LoVo (cell line): Measurements from ENCODE around the gene CERS3.
A peak's percentile ranks its signal among the peaks of the same experiment; 100 is the strongest.

Experiments
- DNase-seq: peaks from one replicate; pipeline ENCODE4 v3.0.0-alpha.2; 2016; ENCODE audit warnings: low spot score

CERS3 gene

DNA sequence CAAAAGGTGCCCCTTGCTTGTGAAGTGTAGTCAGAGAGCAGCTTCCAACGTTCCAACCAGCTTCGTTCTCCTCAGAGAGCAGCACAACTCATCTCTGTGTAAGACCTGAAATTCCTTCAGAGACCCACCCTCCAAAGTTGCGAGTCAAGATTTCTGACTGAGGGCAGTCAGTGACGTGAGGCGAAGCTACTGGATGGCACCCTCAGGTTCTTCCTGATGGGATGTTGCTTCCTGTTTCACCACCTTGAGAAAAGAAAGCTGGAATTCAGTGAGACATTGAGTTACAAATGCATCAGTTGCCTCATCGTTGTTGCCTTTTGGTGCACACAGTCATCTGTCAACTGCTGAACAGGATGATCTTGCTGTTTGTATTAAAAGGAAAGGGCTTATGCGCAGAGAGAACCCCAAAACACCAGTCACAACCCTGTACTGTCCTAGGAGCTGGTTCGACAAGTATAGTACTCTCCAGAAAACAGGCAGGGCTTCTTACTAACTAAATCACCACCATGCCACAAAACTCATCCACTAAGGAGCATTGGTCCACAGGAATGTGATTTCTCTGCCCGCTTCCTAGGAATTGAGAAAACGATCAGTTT is at the start of gene CERS3:
CERS3 (minus strand) TSS at position 118 of the 596 bp plus-strand sequence. CDS start 27,101 bp downstream, outside the sequence.
- DNase-seq: no peak

DNA sequence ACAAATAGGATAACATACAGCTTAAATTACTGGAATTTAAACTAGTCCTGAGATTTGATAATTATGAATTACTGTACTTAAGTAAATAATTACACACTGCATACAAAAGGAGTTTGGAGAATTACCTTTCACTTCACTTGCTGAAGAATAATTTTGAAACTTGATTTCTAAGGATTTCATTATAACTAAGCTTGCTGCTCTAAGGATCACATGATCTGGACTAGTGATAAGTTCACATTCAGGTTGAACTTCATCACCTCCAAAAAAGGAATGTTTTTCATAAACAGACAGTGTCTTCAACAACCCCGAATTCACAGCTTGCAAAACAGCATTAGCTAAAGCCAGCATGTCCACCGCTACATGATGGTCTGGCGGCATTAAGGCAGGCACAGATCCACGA is 44.8 kb upstream of the CERS3 start:
- no peak for DNase-seq

DNA sequence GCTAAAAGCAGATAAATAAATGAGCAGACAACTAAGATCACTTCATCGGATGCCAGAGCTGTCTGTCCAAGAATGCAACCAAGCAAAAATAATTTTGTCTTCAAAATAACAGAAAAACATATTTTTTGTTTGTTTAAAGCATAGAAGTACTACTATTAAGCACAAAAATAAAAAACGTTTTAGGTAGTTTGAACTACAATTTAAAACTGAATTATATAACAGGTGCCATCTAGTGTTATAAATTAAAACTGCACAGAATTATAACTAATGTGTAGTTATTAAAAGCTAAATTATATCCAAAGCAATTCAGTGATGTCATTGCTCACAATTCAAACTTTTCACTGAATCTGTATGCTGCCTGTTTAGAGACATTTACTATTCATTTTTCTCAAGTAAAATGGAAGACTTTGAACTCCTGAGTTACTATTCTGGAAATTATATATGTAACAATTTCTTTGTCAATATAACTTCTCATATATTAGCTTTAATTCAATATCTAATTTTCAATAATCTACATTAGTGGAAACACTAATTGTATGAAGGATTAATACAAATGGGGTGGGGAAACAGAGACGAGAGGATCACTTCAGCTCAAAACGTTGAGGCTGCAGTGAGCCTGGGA is 43.7 kb upstream of the CERS3 start:
- peak; percentile 18 for DNase-seq

DNA sequence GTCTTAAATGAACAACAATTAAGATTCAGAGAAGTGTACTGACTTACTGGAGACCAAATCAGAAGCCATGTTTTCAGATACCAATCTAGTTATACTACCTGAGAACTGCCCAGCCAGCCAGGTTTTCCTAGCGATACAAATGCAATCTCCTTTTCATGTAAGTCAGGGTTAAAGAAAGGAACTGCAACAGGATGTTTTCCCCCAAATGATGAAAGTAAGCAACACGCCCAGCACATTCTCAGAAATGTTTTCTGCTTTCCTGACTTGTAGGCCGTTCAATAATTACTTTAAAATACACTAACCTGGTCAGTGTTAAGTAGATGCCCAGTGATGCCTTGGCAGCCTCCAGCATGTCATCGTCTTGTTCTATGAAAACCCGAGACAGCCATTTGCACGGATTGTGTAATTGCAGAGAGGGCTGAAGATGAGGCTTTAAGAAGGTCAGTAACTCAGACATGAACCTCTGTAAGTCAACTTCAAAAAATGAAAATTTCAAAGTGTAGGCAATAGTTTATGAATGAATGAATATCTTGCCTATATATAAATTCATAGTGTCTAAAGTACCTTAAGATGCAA is 42.9 kb upstream of the CERS3 start:
- no peak for DNase-seq

DNA sequence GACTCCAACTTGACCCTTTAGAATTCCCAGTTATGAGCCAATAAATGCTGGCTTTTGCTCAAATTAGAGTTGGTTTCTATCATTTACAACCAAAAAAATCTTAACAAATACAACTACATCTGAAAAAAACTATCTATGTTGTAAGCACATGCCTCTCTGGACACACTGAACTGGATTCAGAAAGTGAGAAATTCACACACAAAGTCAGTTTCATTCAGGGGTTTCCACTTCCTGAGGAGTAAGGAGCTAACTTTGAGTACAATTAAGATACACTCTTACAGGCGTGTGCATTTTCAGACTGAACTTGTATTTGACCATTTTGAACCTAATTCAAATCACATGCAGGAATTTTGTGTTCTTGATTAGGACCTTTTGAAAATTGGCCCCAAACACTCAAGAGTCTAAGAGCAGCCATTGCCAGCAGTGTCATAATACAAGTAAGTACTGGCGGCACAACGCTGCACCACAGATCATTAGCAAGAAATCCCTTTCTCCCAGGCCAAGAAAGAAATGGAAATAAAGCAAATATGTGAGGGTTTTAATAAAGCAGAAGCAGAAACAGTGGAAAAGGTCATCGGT is 42.1 kb upstream of the CERS3 start:
- DNase-seq: no peak

DNA sequence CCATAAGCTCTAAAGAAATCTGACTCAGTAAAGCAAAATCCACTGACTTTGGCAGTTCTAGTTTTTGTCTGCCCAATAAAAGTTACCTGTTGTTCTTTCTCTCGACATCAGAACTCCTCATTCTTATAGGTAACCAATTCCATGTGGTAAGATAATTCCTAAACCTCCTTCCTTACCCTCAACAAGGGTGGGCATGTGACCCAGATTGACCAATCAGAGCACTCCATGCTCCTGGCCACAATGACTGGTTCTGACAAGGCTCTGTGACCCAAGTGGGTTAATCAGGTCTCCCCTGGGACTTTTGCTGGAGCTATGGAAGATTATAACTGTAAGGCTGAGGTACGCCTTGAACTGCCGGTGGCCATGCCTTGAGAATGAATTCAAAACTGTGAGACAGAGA is 41.5 kb upstream of the CERS3 start:
- no peak for DNase-seq

DNA sequence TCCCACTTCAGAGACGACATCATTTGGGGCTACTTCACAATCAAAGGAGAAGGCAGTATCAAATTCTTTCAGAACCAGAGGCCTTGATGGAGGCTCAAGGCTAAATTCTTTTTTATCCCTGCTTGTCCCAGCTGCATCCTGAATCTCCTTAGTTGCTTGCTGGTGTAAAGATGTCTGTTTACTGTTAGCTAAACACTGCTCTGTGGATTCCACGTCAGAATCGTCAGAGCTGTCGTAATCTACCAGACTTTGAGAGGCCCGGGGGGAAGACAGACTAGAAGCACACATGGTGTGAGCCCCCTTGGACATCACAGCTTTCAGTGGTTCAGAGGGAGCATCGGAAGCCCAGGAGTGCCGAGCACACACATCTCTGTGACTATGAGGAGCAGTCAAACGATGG is 40.6 kb upstream of the CERS3 start:
- DNase-seq: no peak

DNA sequence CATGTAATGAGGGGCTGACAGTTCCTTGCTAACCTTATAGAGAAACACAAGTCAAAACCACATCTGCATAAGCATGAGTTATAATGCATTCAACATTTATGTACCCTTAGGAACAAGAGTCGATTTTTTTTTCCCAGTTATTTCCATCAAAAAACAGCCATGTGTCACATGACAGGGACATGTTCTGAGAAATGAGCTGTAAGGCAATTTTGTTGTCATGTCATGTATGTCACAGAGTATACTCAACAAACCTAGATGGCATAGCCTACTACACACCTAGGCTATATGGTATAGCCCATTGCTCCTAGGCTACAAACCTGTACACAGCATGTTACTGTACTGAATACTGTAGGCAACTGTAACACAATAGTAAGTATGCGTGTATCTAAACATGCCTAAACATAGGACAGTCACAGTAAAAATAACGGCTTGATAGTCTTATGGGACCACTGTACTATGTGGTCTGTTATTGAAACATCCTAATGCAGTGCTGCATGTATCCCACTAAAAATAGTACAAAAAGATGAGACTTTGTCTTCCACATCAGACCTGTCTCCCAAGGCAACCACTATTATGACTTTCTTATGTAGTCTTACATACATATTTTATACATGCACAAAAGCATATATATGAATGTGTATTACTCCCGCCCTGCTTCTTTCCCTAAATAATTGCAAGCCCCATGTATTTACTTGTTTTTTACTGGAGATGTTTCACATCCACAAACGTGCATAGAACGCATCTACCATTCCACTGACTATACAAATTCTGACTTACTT is 38.3 kb upstream of the CERS3 start:
- no peak for DNase-seq

DNA sequence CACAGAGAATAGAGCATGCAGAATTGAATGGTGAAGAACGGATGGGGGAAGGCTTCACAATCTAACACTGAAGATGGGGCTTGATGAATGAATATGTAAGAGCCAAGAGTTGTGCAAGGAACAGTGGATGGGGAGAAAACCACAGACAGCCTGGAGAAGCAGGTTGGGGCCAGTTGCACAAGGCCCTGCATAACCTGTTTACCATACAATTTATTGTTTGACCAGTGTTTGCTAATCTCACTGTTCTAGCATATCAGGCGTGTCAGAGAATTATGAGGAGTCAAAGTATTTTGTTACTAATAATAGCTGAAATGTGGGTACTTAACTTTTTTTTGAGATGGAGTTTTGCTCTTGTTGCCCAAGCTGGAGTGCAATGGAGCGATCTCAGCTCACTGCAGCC is 36.8 kb upstream of the CERS3 start:
- no peak for DNase-seq

DNA sequence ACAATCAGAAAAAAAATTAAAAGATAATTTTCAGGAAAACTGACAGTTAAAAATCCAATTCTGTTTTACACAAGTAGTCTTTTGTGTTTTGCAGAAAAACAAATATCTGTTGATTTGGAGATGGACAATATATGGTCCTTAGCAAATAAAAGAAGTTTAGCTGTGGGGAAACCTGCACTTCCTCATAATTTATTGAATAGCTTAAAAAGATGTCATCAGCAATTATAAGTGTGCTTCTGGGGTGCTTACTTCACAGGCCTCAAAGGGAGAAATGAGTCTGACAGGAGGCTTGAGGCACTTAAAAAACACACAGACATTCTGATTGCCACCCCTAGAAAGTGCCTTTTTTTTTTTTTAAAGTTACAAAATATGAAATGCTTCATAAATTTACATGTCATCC is 31.6 kb upstream of the CERS3 start:
- DNase-seq: no peak

DNA sequence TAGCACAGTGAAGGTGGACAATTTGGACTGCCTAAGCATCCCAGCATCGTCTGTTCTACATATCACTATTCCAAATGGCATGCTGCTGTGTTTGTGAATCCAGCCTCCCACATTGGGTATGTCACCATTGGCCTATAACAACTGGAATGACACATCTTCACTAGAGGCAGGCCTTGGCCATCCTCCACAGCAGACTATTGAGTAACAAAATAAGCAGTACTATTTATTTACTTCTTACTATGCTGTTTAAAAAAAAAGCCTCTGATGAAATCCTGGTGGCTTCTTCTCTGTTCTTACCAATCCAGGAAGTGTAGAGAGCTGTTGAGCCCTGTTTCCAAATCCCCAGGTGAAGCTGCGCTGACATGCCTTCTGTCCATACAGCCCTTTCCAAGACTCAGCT is 30.6 kb upstream of the CERS3 start:
- no peak for DNase-seq

DNA sequence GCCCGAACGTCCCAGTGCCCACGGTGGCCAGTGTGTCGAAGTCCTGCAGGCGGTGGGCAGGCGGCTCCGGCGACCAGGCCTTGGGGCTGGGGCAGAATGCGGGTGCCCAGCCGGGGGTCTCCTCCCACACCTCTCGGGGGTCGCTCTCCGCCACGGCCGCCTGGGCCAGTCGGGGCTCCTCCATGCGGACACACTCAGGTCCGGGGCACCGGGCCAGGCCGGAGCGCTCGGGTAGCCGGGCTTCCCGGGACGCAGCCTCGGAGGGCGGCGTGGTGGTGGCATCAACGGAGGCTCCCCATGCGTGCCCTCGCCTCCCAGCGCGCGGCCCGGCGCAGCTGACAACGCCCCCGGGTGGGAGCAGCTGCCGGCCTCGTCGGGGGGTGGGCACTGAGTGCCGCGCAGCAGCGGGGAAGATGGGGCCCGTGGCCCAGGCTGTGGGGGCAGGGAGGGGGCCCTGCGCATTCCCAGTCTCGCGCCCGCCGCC is 30.1 kb upstream of the CERS3 start:
- no peak for DNase-seq

DNA sequence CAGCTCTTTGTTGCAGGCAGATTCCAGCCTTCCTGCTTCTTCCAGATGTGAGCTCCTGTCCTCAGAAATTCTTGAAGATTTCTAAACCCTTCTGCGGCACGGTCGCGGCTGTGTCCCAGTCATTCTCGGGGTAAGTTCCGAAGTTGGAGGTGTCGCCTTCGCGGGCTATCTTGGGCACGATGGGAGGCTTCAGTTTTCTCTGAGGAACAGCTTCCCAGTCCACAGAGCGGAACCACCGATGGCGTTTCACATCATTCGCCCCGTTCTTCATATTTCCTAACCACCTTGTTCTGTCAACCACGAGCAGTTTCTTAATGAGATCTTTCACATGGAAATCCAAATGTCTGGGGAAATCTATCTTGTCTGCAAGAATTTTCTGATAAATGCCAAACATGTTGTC is 24.7 kb upstream of the CERS3 start:
- DNase-seq: no peak

DNA sequence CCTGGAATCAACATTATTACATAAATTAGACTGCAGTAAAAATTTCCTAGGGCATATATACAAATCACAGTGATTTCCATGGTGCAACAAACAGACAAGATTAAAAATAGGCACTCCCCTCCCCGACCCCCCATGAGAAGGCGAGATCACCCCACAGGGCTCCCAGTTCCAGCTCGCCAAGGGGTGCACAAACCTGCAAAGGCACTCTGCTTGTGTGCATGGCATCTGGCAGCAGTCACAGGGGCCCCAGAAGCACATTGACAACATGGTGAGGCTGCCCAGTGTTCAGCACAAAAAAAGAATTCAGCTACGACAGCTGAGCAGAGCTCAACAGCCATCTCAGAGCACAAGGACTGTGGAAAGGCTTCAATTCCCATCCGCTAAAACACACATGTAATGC is 19.2 kb upstream of the CERS3 start:
- DNase-seq: no peak

DNA sequence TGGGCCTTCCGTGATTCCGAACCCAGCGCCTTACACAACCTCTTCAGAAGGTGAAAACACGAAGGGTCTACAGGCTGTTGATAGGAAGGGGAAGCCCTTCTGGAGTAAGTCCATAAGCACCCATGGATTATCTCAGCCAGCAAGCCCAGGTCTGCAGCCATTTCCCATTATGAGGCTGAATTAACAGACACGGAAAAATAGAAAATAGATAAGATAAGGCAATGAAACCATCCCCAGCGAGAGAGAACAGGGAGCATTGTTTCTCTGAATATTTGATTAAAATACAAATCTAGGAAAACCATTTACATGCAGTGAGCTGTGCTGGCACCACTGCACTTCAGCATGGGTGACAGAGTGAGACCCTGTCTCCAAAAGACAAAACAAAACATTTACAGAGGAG is 16.2 kb upstream of the CERS3 start:
- DNase-seq: no peak

DNA sequence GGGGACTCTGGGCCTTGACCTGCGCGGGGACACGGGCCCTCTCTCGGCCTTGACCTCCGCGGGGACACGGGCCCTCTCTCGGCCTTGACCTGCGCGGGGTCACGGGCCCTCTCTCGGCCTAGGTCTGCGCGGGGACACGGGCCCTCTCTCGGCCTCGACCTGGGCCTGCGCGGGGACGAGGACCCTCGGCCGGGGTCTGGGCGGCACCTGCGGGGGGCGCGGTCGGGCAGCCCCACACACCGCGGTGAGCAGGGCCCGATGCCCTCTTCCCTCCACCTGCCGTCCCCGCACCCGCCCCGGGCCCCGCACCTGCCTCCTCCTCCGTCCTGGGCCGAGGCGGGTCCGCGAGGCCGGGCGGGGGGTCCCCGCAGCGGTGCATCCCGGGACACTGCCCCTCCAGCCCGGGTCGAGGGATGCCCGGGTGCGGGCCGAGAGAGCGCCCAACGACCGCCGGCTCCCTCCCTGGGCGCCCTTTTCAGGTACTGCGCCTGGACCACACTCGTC is 15.6 kb upstream of the CERS3 start:
- no peak for DNase-seq

DNA sequence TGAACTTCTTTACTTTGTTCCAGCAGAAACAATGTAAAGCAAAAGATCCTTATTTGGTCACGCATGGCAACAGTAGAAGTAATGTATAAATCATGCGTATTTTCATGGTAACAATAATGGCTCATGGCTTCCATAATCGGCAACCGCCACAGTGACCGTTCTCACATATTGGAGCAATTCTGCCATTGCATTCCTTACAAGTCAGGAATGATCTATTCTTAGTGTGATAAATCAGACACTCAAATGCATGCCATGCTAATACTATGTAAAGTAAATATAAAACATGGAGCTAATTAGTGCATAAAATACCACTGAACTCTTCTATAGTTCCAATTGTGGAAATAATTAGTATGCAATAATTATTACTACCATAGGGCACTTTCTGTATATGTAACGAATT is 13.5 kb upstream of the CERS3 start:
- DNase-seq: no peak

DNA sequence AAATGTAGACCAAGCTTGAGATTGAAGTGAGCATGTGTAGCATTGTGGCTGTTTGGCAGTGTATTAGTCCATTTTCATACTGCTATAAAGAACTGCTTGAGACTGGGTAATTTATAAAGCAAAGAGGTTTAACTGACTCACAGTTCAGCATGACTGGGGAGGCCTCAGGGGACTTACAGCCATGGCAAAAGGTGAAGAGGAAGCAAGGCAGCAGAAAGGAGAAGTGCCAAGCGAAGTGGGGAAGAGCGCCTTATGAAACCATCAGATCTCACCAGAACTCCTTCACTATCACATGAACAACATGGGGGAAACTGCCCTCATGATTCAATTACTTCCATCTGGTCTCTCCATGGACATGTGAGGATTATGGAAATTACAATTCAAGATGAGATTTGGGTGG is 8.6 kb upstream of the CERS3 start:
- no peak for DNase-seq

DNA sequence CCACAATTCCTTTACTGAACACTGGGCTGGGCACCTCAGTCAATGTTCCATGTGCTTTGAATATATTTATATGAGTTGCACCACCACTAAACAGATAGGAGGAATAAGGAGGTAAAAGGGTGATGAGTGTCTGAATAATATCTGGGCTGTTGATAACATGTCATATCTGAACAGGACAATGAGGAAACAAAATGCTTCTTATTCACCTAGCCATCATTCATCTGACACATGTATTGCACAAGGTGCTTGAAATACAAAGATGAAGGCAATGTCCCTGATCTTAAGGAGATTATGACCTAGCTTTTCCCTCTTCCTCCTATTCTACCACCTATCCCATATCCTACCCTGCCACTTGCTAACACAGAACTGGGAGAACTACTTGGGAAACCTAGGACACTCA is 8.0 kb upstream of the CERS3 start:
- no peak for DNase-seq

DNA sequence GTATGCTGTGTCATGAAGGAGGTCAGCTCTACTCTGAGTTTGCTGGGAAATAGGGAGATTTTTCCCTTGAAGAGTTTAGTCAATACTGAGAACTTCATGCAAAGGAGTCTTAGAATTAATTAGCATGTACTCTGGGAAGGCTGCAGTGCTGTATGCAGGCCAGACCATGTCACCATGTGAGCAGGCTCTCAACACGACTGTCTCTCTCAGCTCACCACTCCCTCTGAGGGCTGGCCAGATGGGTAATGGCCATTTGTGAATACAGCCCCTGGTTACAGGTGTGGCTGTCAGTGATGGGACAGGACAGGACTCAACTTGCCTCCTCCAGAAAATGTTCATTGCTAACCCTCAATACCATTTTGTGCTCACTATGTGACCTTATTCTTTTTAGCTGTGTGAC is 5.1 kb upstream of the CERS3 start:
- no peak for DNase-seq

DNA sequence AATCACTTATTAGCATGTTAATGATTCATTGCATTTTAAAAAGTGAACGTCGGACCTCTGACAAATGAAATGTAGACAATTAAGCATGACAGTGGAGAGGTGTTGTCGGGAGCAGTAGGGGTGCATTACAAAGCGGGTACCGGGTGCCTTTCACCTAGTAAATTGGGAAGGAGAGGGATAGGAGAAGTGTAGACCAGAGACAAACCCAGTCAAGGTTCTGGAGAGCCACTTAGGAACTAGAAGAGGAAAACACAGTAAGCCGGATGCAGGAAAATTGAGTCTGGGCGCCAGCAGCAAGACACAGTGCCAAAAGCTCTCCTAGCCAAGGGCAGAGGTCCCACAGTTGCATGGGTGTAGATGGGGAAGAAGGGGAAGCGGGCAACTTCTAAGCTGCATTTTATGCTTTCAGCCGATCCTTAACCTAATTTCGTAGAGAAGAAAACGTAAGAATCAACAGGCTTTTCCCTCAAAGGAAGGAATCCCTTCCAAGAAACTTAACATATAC is 3.1 kb upstream of the CERS3 start:
- no peak for DNase-seq

DNA sequence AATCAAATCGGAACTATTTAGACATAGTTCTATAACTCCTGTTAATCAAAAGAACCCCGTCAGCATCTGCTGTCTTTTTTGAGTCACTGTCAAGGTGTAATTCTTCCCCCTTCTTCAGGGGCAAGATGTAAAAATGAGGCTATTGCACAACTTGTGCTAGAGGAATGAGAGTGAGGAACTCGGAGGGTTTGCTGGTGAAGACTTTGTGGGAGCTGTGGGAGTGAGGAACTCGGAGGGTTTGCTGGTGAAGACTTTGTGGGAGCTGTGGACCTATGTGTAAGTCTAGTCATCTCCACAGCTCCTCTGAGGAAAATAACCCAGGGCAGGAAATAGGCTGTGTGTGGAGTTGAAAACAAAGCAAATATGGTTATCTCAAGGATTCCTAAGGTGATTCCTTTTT is 2.5 kb upstream of the CERS3 start:
- DNase-seq: no peak
